IPS DF 6.9 (cell line): ENCODE data around the gene CYP27C1.

Source experiments
- DNase-seq: peaks from one replicate; pipeline ENCODE4 v3.0.0-alpha.2; 2013; ENCODE audit warnings: low read depth, low spot score
- H3K27ac ChIP-seq: one replicate; pipeline ENCODE4 v1.5.1; 2013; ENCODE audit warnings: low read length, control low read depth
- H3K27me3 ChIP-seq: 2 replicates; pipeline ENCODE4 v1.6.1; 2013; ENCODE audit warnings: mild to moderate bottlenecking, low read length; ENCODE audit not compliant: control insufficient read depth, insufficient read depth
- H3K36me3 ChIP-seq: 2 replicates; pipeline ENCODE4 v1.6.1; 2013; ENCODE audit warnings: low read length; ENCODE audit not compliant: control insufficient read depth, insufficient read depth
- H3K4me1 ChIP-seq: 2 replicates; pipeline ENCODE4 v1.6.1; 2013; ENCODE audit warnings: low read length; ENCODE audit not compliant: control insufficient read depth, insufficient read depth
- H3K4me3 ChIP-seq: 2 replicates; pipeline ENCODE4 v1.5.1; 2013; ENCODE audit warnings: mild to moderate bottlenecking, low read length
- H3K9me3 ChIP-seq: 2 replicates; pipeline ENCODE4 v1.6.1; 2013; ENCODE audit warnings: low read length, inconsistent platforms; ENCODE audit not compliant: control insufficient read depth, insufficient read depth
- WGBS: extraction: QIAGEN DNeasy Blood & Tissue Kit; methylation state at CpG from one replicate; pipeline ENCODE4 v1.1.7; 2013; ENCODE audit warnings: mixed read lengths, missing lambda C conversion rate; ENCODE audit not compliant: insufficient read length, insufficient coverage; 5-methylcytosine and 5-hydroxymethylcytosine counted together

Gene CYP27C1

DNA sequence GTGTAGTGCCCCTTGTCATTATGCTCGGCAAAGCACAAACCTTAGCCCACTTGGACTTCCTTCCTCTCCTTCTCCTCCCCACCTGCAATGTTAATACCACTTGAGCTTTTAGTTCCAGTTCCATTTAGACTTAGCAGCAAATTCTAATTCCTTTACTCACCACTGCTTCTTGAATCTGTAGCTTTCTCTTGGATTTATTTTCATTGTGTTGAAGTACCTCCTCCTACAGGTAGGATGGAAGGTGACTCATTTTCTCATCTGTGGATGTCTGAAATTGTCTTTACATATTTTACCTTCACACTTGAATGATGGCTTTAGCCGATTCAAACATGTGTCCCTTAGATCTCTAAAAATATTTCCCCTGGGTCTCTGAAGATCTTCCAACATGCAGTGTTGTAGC, 80.3 kb downstream of the CYP27C1 start:
- no peaks in the 10 kb centered on the region for H3K27me3 ChIP-seq
- H3K4me1 ChIP-seq = no peaks in the 10 kb centered on the region
- no peak for DNase-seq
- no peaks in the 10 kb centered on the region for H3K36me3 ChIP-seq
- WGBS = no CpG with 5 or more reads among the region's 2 CpGs
- no peak overlapping the region for H3K4me3 ChIP-seq
- no peak overlapping the region for H3K27ac ChIP-seq
- H3K9me3 ChIP-seq = no peaks in the 10 kb centered on the region

DNA sequence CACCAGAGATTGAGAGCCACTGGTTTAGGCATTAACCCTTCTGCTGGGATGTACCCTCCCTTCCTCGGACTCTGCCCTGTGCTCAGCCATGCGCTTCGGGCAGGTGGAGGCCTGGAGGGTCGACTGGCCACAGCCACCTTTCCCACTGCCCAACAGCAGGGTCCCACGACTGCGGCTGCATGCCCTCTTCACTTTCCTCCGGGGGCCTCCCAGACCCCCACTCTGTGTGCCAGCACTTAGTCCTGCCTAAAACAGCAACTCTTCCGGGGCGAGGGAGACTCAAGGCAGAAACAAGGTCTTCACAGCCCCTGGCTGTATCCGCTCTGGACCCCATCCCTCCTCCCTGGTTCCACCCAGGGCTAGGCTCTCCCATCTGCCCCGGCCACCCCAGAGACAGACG, 81.8 kb downstream of the CYP27C1 start:
- Histone ChIP-seq H3K9me3 (no peaks in the 10 kb centered on the region), H3K36me3 (no peaks in the 10 kb centered on the region), H3K4me3 (no peak overlapping the region), H3K27ac (no peak overlapping the region), H3K4me1 (no peaks in the 10 kb centered on the region), H3K27me3 (no peaks in the 10 kb centered on the region)
- DNase-seq = no peak
- no CpG with 5 or more reads among the region's 12 CpGs for WGBS

DNA sequence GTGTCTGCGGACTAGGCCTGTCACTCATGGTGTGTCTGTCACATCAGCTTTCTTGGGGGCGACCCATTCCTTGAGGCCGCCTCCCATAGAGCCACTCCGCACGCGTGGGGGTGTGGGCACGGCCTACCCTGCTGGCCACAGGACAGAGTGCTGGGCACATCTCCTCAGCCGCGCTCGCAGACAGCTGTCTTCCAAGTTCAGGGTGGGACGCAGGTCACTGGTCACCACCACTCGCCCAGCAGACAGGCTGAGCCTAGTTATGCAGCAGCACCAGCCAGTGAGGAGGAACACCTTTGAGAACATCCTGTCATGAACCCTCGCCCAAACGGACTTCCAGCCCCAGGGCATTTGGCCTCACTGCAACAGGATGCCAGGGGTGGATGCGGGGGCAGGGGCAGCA, 82.4 kb downstream of the CYP27C1 start:
- WGBS = no CpG with 5 or more reads among the region's 15 CpGs
- Histone ChIP-seq H3K27ac (no peak overlapping the region), H3K4me1 (no peaks in the 10 kb centered on the region), H3K27me3 (no peaks in the 10 kb centered on the region), H3K4me3 (no peak overlapping the region), H3K36me3 (no peaks in the 10 kb centered on the region), H3K9me3 (no peaks in the 10 kb centered on the region)
- no peak for DNase-seq

DNA sequence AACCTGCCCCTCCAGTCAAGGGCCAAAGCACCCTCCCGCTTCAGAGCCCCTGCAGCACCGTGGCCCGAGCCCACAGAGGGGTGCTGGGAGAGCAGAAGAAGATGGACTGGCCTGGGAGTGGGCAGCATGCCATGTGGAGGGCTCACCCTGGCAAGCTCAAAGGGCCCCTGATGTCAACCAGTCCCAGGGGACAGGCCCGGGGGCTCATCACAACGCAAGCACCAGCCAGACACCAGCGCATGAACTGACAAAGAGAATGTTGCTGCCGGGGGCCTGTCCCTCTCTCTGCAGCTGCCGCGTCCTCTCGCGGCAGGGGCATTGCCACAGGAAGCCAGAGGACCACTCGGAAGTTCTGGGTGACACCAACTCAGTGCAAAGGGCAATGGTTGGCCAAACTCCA, 82.9 kb downstream of the CYP27C1 start:
- no CpG with 5 or more reads among the region's 12 CpGs for WGBS
- no peak for DNase-seq
- Histone ChIP-seq H3K4me3 (no peak overlapping the region), H3K36me3 (no peaks in the 10 kb centered on the region), H3K4me1 (no peaks in the 10 kb centered on the region), H3K27me3 (no peaks in the 10 kb centered on the region), H3K9me3 (no peaks in the 10 kb centered on the region), H3K27ac (no peak overlapping the region)

DNA sequence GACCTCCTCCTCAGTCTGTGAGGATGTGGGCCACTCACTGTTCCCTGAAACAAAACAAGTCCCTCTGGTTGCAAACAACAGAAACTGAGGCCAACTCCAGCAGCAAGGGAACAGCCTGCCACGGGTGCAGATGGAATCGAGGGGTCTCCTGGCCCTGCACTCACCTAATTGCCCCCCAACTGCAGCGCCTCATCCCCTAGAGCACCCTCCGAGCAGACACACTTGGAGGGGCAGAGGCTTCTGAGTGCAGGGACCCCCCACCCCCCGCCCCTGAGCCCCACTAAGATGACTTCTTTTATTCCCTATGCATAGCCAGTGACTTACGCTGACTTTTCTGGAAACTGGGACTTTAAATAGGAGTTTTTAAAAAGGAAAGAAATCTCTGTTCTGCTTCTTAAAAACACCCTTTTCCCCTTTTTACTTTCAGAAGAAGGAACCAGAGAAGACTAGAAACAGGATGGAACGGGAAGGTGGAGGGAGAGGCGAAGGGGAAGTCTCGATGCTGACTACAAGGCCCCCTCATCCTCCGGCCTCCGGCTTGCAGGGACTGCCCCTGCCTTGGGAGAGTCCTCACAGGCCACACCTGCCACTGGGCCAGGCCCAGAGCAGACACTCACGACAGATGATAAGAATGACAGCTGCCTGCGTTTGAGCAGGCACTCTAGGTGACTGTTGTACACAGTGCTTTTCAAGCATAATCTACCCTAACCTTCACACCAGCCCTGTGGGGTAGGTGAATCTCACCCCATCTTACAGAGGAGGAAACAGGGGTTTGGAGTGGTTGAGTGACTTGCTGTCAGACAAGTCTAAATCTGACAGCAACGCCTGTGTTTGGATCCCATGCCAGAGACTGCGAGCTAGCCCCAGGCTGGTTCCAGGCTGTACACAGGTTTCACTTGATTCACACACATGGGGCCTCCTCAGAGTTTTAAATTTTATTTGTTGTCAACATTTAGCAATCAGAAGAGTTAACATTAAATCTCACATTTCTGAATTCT, 85.0 kb downstream of the CYP27C1 start:
- no peaks in the 10 kb centered on the region for H3K4me1 ChIP-seq

DNA sequence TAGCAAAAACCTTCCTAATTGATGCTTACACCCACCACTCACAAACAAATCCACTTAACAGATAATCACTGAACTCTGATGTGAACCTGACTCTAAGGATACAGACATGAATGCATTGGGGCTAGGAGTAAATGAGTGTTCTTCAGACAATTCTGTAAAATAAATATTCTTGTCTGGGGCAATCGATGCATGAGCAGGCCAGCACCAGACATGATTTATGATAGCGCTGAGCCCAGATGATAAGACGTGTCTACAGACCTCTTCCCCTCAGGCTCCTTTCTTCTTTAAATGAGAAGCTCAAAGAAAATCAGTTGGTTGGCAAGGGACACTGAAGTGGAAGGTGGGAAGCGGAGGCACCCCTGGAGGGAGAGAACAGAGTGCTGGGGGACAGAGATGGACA, 85.9 kb downstream of the CYP27C1 start:
- Histone ChIP-seq H3K4me3 (no peak overlapping the region), H3K27me3 (no peaks in the 10 kb centered on the region), H3K27ac (no peak overlapping the region), H3K36me3 (no peaks in the 10 kb centered on the region), H3K4me1 (no peaks in the 10 kb centered on the region), H3K9me3 (no peaks in the 10 kb centered on the region)
- WGBS = no CpG with 5 or more reads among the region's 4 CpGs
- no peak for DNase-seq

More for the DNA sequence above, 85.0 kb downstream of the CYP27C1 start:
- H3K27ac ChIP-seq = no peak overlapping the region
- DNase-seq = no peak
- H3K36me3 ChIP-seq = no peaks in the 10 kb centered on the region
- WGBS = no CpG with 5 or more reads among the region's 15 CpGs
- no peaks in the 10 kb centered on the region for H3K9me3 ChIP-seq
- H3K27me3 ChIP-seq = no peaks in the 10 kb centered on the region
- H3K4me3 ChIP-seq = no peak overlapping the region
